HepG2 (cell line): ENCODE measurements around the gene IER2. TPM values are rescaled to one million over a fixed set of nuclear protein-coding genes. Genes with fewer than 3 reads are reported as not detected.

ENCODE experiments used
- DNMT1 ChIP-seq: sonication (generic); formaldehyde crosslinking; IDR thresholded peaks from 2 replicates; pipeline ENCODE4 v1.5.1; 2020; ENCODE audit warnings: mild to moderate bottlenecking, missing genetic modification reagents
- ERF ChIP-seq: IDR thresholded peaks from 2 replicates; pipeline ENCODE4 v1.6.1; 2018; ENCODE audit warnings: missing biosample characterization, missing genetic modification reagents
- RAD21 ChIP-seq: fragments of 450-650 bp; formaldehyde crosslinking; IDR thresholded peaks from 2 replicates; pipeline ENCODE4 v1.5.0; 2020; ENCODE audit warnings: mild to moderate bottlenecking
- RNF2 ChIP-seq: fragments of 450-650 bp; conservative IDR thresholded peaks from 2 replicates; pipeline ENCODE4 v1.6.1; 2016; ENCODE audit warnings: low read depth
- SP1 ChIP-seq, 2 experiments: fragments of 450-650 bp in 1 of 2; sonication (generic) in 1 of 2; formaldehyde crosslinking in 1 of 2; IDR thresholded peaks; 2 replicates each; pipeline versions ENCODE4 v1.4.0 to v1.6.1; 2016 to 2020; ENCODE audit warnings: missing genetic modification reagents in 1 of 2
- SP140L ChIP-seq: sonication (generic); formaldehyde crosslinking; IDR thresholded peaks from 2 replicates; pipeline ENCODE4 v1.4.0; 2020; ENCODE audit warnings: missing genetic modification reagents, borderline replicate concordance
- WIZ ChIP-seq: sonication (generic); formaldehyde crosslinking; IDR thresholded peaks from 2 replicates; pipeline ENCODE4 v1.5.1; 2020; ENCODE audit warnings: mild to moderate bottlenecking, missing genetic modification reagents
- ZNF557 ChIP-seq: sonication (generic); formaldehyde crosslinking; IDR thresholded peaks from 2 replicates; pipeline ENCODE4 v1.4.0; 2020; ENCODE audit warnings: missing genetic modification reagents
- ZNF768 ChIP-seq: sonication (generic); formaldehyde crosslinking; IDR thresholded peaks from 2 replicates; pipeline ENCODE4 v1.4.0; 2020; ENCODE audit warnings: missing genetic modification reagents
- ZNF775 ChIP-seq: sonication (generic); formaldehyde crosslinking; IDR thresholded peaks from 2 replicates; pipeline ENCODE4 v1.4.0; 2020; ENCODE audit warnings: missing genetic modification reagents, mild to moderate bottlenecking, moderate library complexity, borderline replicate concordance
- ZNF839 ChIP-seq: sonication (generic); formaldehyde crosslinking; IDR thresholded peaks from 2 replicates; pipeline ENCODE4 v1.4.0; 2020; ENCODE audit warnings: missing genetic modification reagents, mild to moderate bottlenecking, borderline replicate concordance
- ZNF878 ChIP-seq: sonication (generic); formaldehyde crosslinking; IDR thresholded peaks from 2 replicates; pipeline ENCODE4 v1.8.1; 2023; ENCODE audit warnings: mild to moderate bottlenecking, missing genetic modification reagents, moderate library complexity
- polyA plus RNA-seq, 8 experiments: library from polyadenylated mRNA; depleted of rRNA in 3 of 8; stranded (reverse) in 7 of 8; unstranded in 1 of 8; fragments of >200 nt; fragmentation: Illumina TruSeq in 4 of 8; extraction: Trizol in 4 of 8; gene quantifications; 2 replicates each; pipeline versions ENCODE4 v1.2.1 to v1.2.3, GENCODE V29; 2011 to 2016; ENCODE audit warnings: low read depth in 4 of 8, missing spikeins in 1 of 8, mixed read lengths in 1 of 8; ENCODE audit not compliant: insufficient read depth in 1 of 8
- total RNA-seq, 5 experiments: library from RNA; depleted of rRNA; stranded (reverse); fragments of >200 nt; fragmentation: Illumina TruSeq; extraction: Trizol; gene quantifications; 2 replicates each; pipeline ENCODE4 v1.2.3, GENCODE V29; 2016; ENCODE audit warnings: low read depth in 1 of 5
- TF ChIP-seq, protein P1 (sequence below): sonication (generic); formaldehyde crosslinking; IDR thresholded peaks from 2 replicates; pipeline ENCODE4 v1.8.1; 2022; ENCODE audit warnings: low read depth, mild to moderate bottlenecking, missing genetic modification reagents
- TF ChIP-seq, protein P2 (sequence below): sonication (generic); formaldehyde crosslinking; IDR thresholded peaks from 2 replicates; pipeline ENCODE4 v1.5.1; 2020; ENCODE audit warnings: mild to moderate bottlenecking, missing genetic modification reagents, moderate library complexity
- TF ChIP-seq, protein P3 (sequence below): sonication (generic); formaldehyde crosslinking; IDR thresholded peaks from 2 replicates; pipeline ENCODE4 v1.5.0; 2020; ENCODE audit warnings: mild to moderate bottlenecking, missing genetic modification reagents, borderline replicate concordance
- TF ChIP-seq, protein P4 (sequence below): sonication (generic); formaldehyde crosslinking; IDR thresholded peaks from 2 replicates; pipeline ENCODE4 v1.9.0; 2021; ENCODE audit warnings: missing genetic modification reagents, borderline replicate concordance

The IER2 gene
- total and polyA plus RNA-seq, 2 of the 13 experiments (the other 11 are each of a cell fraction or from before 2014, with no cell fraction given) = 10.1 to 14.3 TPM

DNA sequence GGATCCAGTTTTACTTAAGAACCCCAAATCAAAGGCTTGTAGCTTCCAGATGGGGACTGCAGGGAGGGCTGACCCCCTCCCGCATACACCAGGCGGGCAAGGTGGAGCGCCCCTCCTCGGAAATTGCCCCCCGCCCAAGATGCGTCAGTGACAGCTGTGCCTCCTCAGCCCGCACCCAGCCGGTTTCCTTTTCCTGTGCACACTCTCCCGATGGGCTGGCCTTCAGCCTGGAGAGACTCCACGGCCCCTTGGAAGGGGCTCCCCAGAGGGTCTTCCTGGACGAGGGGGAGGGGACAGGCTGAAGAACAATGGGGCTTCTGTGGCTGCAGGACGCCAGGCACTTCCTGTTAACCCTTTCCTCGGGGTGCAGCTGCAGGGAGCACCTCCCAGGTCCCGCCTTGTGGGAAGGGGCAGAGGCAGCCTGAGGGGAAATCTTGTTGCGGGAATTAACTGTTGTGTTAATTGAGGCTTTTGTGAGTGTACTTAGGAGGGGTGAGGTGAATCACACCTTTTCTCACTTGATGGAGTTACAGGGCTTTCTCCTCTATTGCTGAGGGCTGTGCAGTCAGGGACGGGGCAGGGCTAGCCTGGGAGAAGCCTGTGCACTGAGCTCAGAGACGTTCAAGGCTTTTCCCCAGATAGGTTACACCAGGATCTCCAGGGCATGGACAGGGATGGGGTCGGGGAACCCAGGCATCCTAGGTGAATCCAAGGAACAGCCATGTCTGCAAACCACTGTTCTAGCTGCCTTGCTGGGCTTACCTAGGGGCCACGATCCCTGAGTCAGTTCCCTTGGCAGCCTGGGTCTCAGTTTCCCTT, 14.3 kb downstream of the IER2 start (continued):
- TF ChIP-seq, protein P1, sequence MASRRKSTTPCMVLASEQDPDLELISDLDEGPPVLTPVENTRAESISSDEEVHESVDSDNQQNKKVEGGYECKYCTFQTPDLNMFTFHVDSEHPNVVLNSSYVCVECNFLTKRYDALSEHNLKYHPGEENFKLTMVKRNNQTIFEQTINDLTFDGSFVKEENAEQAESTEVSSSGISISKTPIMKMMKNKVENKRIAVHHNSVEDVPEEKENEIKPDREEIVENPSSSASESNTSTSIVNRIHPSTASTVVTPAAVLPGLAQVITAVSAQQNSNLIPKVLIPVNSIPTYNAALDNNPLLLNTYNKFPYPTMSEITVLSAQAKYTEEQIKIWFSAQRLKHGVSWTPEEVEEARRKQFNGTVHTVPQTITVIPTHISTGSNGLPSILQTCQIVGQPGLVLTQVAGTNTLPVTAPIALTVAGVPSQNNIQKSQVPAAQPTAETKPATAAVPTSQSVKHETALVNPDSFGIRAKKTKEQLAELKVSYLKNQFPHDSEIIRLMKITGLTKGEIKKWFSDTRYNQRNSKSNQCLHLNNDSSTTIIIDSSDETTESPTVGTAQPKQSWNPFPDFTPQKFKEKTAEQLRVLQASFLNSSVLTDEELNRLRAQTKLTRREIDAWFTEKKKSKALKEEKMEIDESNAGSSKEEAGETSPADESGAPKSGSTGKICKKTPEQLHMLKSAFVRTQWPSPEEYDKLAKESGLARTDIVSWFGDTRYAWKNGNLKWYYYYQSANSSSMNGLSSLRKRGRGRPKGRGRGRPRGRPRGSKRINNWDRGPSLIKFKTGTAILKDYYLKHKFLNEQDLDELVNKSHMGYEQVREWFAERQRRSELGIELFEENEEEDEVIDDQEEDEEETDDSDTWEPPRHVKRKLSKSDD (CRISPR knock-in tag) = peak; percentile 71; the same call in 1 of the 2 replicates
- TF ChIP-seq ZNF775 (CRISPR knock-in tag) (no peak), ZNF839 (CRISPR knock-in tag) (no peak), DNMT1 (CRISPR knock-in tag) (no peak), ZNF768 (CRISPR knock-in tag) (0 out of 2 replicates have a peak, but pooled peaks have one; percentile 31), WIZ (CRISPR knock-in tag) (no peak), SP140L (CRISPR knock-in tag) (no peak; the same call in 1 of the 2 replicates), ZNF878 (CRISPR knock-in tag) (no peak), ZNF557 (CRISPR knock-in tag) (0 out of 2 replicates have a peak, but pooled peaks have one; percentile 53), ERF (CRISPR knock-in tag) (peak; percentile 94), RNF2 (no peak), RAD21 (CRISPR knock-in tag) (no peak), SP1 (IDR thresholded peaks at IDR 0.05) (no peak), SP1 (CRISPR knock-in tag; IDR thresholded peaks at IDR 0.05) (peak; percentile 40; the same call in 1 of the 2 replicates)
- TF ChIP-seq, protein P2, sequence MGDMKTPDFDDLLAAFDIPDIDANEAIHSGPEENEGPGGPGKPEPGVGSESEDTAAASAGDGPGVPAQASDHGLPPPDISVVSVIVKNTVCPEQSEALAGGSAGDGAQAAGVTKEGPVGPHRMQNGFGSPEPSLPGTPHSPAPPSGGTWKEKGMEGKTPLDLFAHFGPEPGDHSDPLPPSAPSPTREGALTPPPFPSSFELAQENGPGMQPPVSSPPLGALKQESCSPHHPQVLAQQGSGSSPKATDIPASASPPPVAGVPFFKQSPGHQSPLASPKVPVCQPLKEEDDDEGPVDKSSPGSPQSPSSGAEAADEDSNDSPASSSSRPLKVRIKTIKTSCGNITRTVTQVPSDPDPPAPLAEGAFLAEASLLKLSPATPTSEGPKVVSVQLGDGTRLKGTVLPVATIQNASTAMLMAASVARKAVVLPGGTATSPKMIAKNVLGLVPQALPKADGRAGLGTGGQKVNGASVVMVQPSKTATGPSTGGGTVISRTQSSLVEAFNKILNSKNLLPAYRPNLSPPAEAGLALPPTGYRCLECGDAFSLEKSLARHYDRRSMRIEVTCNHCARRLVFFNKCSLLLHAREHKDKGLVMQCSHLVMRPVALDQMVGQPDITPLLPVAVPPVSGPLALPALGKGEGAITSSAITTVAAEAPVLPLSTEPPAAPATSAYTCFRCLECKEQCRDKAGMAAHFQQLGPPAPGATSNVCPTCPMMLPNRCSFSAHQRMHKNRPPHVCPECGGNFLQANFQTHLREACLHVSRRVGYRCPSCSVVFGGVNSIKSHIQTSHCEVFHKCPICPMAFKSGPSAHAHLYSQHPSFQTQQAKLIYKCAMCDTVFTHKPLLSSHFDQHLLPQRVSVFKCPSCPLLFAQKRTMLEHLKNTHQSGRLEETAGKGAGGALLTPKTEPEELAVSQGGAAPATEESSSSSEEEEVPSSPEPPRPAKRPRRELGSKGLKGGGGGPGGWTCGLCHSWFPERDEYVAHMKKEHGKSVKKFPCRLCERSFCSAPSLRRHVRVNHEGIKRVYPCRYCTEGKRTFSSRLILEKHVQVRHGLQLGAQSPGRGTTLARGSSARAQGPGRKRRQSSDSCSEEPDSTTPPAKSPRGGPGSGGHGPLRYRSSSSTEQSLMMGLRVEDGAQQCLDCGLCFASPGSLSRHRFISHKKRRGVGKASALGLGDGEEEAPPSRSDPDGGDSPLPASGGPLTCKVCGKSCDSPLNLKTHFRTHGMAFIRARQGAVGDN = peak; percentile 88
- TF ChIP-seq, protein P3, sequence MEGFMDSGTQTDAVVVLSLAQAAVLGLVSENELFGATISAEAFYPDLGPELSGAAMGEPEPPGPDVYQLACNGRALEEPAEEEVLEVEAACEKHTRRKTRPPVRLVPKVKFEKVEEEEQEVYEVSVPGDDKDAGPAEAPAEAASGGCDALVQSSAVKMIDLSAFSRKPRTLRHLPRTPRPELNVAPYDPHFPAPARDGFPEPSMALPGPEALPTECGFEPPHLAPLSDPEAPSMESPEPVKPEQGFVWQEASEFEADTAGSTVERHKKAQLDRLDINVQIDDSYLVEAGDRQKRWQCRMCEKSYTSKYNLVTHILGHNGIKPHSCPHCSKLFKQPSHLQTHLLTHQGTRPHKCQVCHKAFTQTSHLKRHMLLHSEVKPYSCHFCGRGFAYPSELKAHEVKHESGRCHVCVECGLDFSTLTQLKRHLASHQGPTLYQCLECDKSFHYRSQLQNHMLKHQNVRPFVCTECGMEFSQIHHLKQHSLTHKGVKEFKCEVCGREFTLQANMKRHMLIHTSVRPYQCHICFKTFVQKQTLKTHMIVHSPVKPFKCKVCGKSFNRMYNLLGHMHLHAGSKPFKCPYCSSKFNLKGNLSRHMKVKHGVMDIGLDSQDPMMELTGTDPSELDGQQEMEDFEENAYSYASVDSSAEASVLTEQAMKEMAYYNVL (CRISPR knock-in tag) = peak; percentile 77; the same call in 1 of the 2 replicates
- TF ChIP-seq, protein P4, sequence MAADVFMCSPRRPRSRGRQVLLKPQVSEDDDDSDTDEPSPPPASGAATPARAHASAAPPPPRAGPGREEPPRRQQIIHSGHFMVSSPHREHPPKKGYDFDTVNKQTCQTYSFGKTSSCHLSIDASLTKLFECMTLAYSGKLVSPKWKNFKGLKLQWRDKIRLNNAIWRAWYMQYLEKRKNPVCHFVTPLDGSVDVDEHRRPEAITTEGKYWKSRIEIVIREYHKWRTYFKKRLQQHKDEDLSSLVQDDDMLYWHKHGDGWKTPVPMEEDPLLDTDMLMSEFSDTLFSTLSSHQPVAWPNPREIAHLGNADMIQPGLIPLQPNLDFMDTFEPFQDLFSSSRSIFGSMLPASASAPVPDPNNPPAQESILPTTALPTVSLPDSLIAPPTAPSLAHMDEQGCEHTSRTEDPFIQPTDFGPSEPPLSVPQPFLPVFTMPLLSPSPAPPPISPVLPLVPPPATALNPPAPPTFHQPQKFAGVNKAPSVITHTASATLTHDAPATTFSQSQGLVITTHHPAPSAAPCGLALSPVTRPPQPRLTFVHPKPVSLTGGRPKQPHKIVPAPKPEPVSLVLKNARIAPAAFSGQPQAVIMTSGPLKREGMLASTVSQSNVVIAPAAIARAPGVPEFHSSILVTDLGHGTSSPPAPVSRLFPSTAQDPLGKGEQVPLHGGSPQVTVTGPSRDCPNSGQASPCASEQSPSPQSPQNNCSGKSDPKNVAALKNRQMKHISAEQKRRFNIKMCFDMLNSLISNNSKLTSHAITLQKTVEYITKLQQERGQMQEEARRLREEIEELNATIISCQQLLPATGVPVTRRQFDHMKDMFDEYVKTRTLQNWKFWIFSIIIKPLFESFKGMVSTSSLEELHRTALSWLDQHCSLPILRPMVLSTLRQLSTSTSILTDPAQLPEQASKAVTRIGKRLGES = no peak
